Right lobe of liver (tissue), 6 donors: ENCODE results near the gene IKBKE. TPM values are rescaled to one million over a fixed set of nuclear protein-coding genes. Genes with fewer than 3 reads are reported as not detected.
A peak's percentile ranks its signal among the peaks of the same experiment; 100 is the strongest.

Experiments
- ATAC-seq, 4 donors: fragments of 200-7000 bp; cut with Tn5 transposase; one replicate each; pipeline ENCODE4 v1.9.1; 2020; ENCODE audit warnings: mild to moderate bottlenecking in 4 of 4, moderate library complexity in 4 of 4
- DNase-seq, 3 donors: peaks; one replicate each; pipeline ENCODE4 v3.0.0-alpha.2; 2020
- H3K27ac ChIP-seq, 3 donors: fragments of 200-600 bp; one replicate each; pipeline ENCODE4 v1.8.0; 2022
- H3K27me3 ChIP-seq, 2 donors: fragments of 200-600 bp; one replicate each; pipeline ENCODE4 v1.8.0; 2022
- H3K36me3 ChIP-seq, 4 donors: fragments of 200-600 bp; sonication (generic) in 1 of 4; one replicate each; pipeline versions ENCODE4 v1.5.1 to v1.8.0; 2017 to 2022; ENCODE audit warnings: control low read depth in 1 of 4
- H3K4me1 ChIP-seq, 4 donors: fragments of 200-600 bp; sonication (generic) in 1 of 4; one replicate each; pipeline versions ENCODE4 v1.5.1 to v1.8.0; 2017 to 2022; ENCODE audit warnings: control low read depth in 1 of 4
- H3K4me3 ChIP-seq, 3 donors: fragments of 200-600 bp; one replicate each; pipeline ENCODE4 v1.8.0; 2022
- H3K9me3 ChIP-seq, 4 donors: fragments of 200-600 bp; sonication (generic) in 1 of 4; one replicate each; pipeline versions ENCODE4 v1.5.1 to v1.8.0; 2017 to 2022; ENCODE audit warnings: control low read depth in 1 of 4
- POLR2A ChIP-seq: fragments of 450-650 bp; IDR thresholded peaks from one replicate; pipeline ENCODE4 v1.6.1; 2017; ENCODE audit warnings: antibody characterized with exemption, mild to moderate bottlenecking
- WGBS: methylation state at CpG from one replicate; pipeline ENCODE4 v1.1.6; 2018; ENCODE audit warnings: low coverage, low lambda C conversion rate; ENCODE audit not compliant: insufficient coverage; ENCODE audit errors: missing lambda C conversion rate; 5-methylcytosine and 5-hydroxymethylcytosine counted together
- intact Hi-C, 2 donors: fragments of 100-400 bp; cut with DNase I; formaldehyde crosslinking; loops; one replicate each; pipeline versions ENCODE4 v1.11.2 to v1.14.1; 2022
- total RNA-seq, 6 experiments: library from RNA; depleted of rRNA in 2 of 6; stranded (reverse); fragments of >200 nt in 2 of 6; fragmentation: NEBNext Ultra II Directional in 3 of 6; extraction: Animal tissue kit (Norgen Biotek cat#: 25700) in 3 of 6; gene quantifications; one replicate each; pipeline versions ENCODE4 v1.1.0 to v1.2.4, GENCODE V29; 2016 to 2023
- TF ChIP-seq, protein P1 (sequence below), 4 donors: fragments of 200-600 bp in 3 of 4; fragments of 450-650 bp in 1 of 4; IDR thresholded peaks; one replicate each; pipeline versions ENCODE4 v1.5.1 to v1.8.0; 2016 to 2022; ENCODE audit warnings: antibody characterized with exemption in 4 of 4, mild to moderate bottlenecking in 2 of 4
- donor health status: DM: no; HTN: yes; CAD: no.
- donor health status: DM: no; HTN: no; CAD: no.
- donor health status: DM: no; HTN: no; CAD: no.
- donor health status: DM: no; HTN: yes; CAD: no.
- donor health status: DM: no; HTN: yes; CAD: no.

The IKBKE gene
- total RNA-seq, 6 experiments from 2014 or later = 0.86 to 2.7 (median 1.9) TPM

DNA sequence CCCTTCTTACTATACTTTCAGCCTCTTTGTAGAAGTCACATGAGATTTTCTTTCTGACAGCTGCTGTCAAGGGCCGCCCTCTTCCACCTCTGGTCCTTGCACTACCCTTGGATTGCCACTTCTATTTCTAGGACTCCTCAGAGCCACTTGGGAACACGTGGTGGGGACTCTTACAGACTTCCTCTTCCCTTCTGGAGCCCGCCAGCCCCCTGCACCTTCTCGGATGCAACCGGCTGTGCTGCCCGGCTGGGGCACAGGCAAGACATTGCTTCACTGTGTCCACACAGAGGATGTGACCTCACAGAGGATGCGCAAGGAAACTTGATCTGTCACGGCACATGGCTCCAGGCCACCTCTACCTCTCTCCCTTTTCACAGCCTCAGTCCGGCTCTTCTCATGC lies 2.4 kb upstream of the IKBKE start:
- H3K27me3 ChIP-seq = no peaks in the 10 kb centered on the region
- peak; percentile 23 to 33 (median 26) for ATAC-seq
- H3K4me1 ChIP-seq = peaks cover 0 to 10% (median 0%) of the 10 kb centered on the region in 4 donors
- peak in 1 of 3 donors; percentile 57 for DNase-seq
- no peak overlapping the region for H3K4me3 ChIP-seq
- H3K36me3 ChIP-seq = no peaks in the 10 kb centered on the region
- no peaks in the 10 kb centered on the region for H3K9me3 ChIP-seq
- no peak overlapping the region for H3K27ac ChIP-seq
- no peak for TF ChIP-seq POLR2A
- TF ChIP-seq, protein P1, sequence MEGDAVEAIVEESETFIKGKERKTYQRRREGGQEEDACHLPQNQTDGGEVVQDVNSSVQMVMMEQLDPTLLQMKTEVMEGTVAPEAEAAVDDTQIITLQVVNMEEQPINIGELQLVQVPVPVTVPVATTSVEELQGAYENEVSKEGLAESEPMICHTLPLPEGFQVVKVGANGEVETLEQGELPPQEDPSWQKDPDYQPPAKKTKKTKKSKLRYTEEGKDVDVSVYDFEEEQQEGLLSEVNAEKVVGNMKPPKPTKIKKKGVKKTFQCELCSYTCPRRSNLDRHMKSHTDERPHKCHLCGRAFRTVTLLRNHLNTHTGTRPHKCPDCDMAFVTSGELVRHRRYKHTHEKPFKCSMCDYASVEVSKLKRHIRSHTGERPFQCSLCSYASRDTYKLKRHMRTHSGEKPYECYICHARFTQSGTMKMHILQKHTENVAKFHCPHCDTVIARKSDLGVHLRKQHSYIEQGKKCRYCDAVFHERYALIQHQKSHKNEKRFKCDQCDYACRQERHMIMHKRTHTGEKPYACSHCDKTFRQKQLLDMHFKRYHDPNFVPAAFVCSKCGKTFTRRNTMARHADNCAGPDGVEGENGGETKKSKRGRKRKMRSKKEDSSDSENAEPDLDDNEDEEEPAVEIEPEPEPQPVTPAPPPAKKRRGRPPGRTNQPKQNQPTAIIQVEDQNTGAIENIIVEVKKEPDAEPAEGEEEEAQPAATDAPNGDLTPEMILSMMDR (IDR thresholded peaks at IDR 0.05) = no peak
- intact Hi-C loops = no loop called here
- WGBS = 50% methylated on average over 8 of the region's 9 CpGs

GRCh38 chr1:206468571-206468970 lies 1.7 kb upstream of the IKBKE start:
- ATAC-seq (no peak), DNase-seq (no peak)
- no peaks in the 10 kb centered on the region for H3K27me3 ChIP-seq
- no peak overlapping the region for H3K27ac ChIP-seq
- intact Hi-C loops = no loop called here
- H3K9me3 ChIP-seq = no peaks in the 10 kb centered on the region
- no peaks in the 10 kb centered on the region for H3K36me3 ChIP-seq
- no peak overlapping the region for H3K4me3 ChIP-seq
- TF ChIP-seq, protein P1 (IDR thresholded peaks at IDR 0.05) = no peak
- TF ChIP-seq POLR2A = no peak
- H3K4me1 ChIP-seq = peaks cover 0 to 10% (median 0%) of the 10 kb centered on the region in 4 donors
- 52% methylated on average over 3 of the region's 3 CpGs for WGBS

- DNase-seq (no peak), ATAC-seq (no peak)
- no peak overlapping the region for H3K27ac ChIP-seq
- H3K4me3 ChIP-seq = no peak overlapping the region
- intact Hi-C loops = no loop called here
- 67% methylated on average over 1 of the region's 2 CpGs for WGBS
- H3K4me1 ChIP-seq = peaks cover 0 to 10% (median 0%) of the 10 kb centered on the region in 4 donors
- no peak for TF ChIP-seq POLR2A
- TF ChIP-seq, protein P1 (IDR thresholded peaks at IDR 0.05) = no peak
- H3K9me3 ChIP-seq = no peaks in the 10 kb centered on the region
- H3K27me3 ChIP-seq = no peaks in the 10 kb centered on the region
- H3K36me3 ChIP-seq = no peaks in the 10 kb centered on the region
Measured at GRCh38 chr1:206469411-206469932, 804 bp upstream of the IKBKE start.

GRCh38 chr1:206470692-206471414 lies 577 bp downstream of the IKBKE start:
- Histone ChIP-seq H3K36me3 (no peaks in the 10 kb centered on the region), H3K27ac (peak overlapping the region in 1 of 3 donors; percentile 34), H3K9me3 (no peaks in the 10 kb centered on the region), H3K27me3 (no peaks in the 10 kb centered on the region), H3K4me1 (peaks cover 0 to 10% (median 0%) of the 10 kb centered on the region in 4 donors), H3K4me3 (peak overlapping the region; percentile 45 to 55 (median 55))
- intact Hi-C loops = loop anchor here in 1 of 2 donors (10.0 kb wide), 1 partner anchor 444 kb away; no protein-coding TSS in a partner anchor
- ATAC-seq = peak; percentile 44 to 62 (median 50)
- WGBS = 0% methylated on average over 5 of the region's 18 CpGs
- no peak for TF ChIP-seq POLR2A
- TF ChIP-seq, protein P1 (IDR thresholded peaks at IDR 0.05) = no peak
- DNase-seq = no peak
